ENCODE results near the gene DNAJA4. TPM values are rescaled to one million over a fixed set of nuclear protein-coding genes. Genes with fewer than 3 reads are reported as not detected.

The DNAJA4 gene
- total RNA-seq, 2 experiments from 2014 or later = 38.1 to 38.8 TPM

DNA sequence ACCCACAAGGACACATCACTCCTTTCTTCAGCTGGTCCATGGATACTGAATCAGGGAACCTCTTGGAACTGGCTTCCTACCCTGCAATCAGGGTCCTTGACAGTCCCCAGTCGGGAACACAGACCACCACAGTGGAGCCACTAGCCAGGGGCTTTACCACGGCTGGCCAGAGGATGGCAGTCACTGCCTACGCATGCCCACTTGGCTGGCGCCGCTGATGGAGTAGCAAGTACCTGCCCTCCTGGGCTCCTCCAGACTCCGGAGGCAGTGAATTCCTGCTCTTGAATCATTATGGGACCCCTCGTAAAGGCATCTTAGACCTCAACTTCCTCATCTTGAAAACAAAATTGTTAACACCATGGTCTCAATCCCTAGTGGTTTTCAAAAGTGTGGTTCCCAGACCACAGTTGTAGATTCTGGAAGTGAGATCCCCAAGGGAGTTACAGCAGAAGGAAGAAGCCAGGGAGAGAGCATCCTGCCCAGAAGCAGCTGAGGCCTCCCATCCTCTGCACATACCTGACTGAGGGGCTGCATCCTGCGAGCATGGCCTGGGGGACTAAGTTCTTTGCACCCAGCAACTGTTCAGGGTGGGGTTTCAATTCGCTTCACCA is 44.2 kb downstream of the DNAJA4 start:
- peak; percentile 98 for ATAC-seq
- intact Hi-C loops (cut with micrococcal nuclease) = loop anchor here (5.0 kb wide), 1 partner anchor 114 kb away; no protein-coding TSS in a partner anchor
- ChIA-PET CTCF (interaction anchor here (0.6 to 2.6 kb wide), 19 partner anchors 9 to 401 kb away, joined by 3 to 15 read pairs (median 3); partner anchors contain the start of gene SKIC8), POLR2A (interaction anchor here (1.6 kb wide), 1 partner anchor 9 kb away, joined by 6 read pairs; the partner anchor contains the start of gene SKIC8)
- TF ChIP-seq CTCF (IDR thresholded peaks at IDR 0.05) = peak; percentile 74
- H3K27ac Mint-ChIP-seq = no peak overlapping the region
- DNase-seq = peak; percentile 80
- no peaks in the 10 kb centered on the region for H3K4me1 Mint-ChIP-seq (ENCODE audit: low read depth)
- no peaks in the 10 kb centered on the region for H3K9me3 Mint-ChIP-seq
- H3K27me3 Mint-ChIP-seq = peaks cover 5% of the 10 kb centered on the region
- H3K4me3 Mint-ChIP-seq = no peak overlapping the region
- H3K36me3 Mint-ChIP-seq (ENCODE audit: low read depth) = no peaks in the 10 kb centered on the region

DNA sequence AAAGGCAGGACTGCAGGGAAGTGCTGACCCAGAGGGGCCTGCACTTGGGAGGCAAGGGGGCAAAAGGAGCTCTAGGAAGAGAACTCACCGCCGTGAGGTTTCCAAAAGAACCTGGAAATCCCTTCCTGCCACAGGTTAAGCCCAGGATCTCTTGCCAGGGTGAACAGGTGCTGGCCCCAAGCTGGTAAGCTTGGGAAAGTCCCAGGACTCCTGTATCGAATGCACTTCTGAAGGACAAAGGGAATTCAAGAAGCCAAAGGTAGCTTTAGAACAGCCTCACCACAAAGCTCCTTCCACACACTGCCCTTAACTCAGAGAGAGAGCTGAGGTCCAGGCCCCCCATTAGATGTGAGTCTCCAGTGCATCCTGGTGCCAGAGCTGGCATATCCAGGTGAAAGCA is 46.9 kb downstream of the DNAJA4 start:
- DNase-seq = no peak
- H3K9me3 Mint-ChIP-seq = no peaks in the 10 kb centered on the region
- ChIA-PET POLR2A (interaction anchor here (1.1 kb wide), 1 partner anchor 12 kb away, joined by 3 read pairs; the partner anchor contains the start of gene SKIC8), CTCF (interaction anchor here (0.6 to 1.6 kb wide), 4 partner anchors 12 to 110 kb away, joined by 3 to 5 read pairs (median 3); partner anchors contain the start of gene SKIC8)
- ATAC-seq = no peak
- peaks cover 5% of the 10 kb centered on the region for H3K27me3 Mint-ChIP-seq
- H3K27ac Mint-ChIP-seq = no peak overlapping the region
- intact Hi-C loops (cut with micrococcal nuclease) = no loop called here
- H3K36me3 Mint-ChIP-seq (ENCODE audit: low read depth) = no peaks in the 10 kb centered on the region
- H3K4me3 Mint-ChIP-seq = no peak overlapping the region
- TF ChIP-seq CTCF (IDR thresholded peaks at IDR 0.05) = no peak
- H3K4me1 Mint-ChIP-seq (ENCODE audit: low read depth) = no peaks in the 10 kb centered on the region

DNA sequence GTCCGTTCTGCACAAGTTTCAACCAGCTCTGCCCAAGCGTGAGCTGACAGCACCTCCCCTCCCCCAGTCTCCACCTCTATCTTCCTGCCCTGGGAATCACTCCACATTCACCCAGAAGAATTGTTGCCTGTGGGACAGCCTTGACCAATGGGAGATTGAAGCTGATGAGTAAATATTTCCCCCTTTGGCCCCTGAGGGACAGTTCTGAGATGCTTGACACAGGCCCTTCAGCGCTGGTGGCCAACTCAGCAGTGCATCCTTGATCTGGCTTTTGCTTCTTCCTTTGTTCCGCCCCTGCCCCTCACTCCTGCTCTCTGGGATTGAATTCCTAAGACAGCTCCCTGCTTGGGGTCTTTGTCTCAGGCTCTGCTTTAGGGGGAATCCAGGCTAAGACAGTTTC is 48.2 kb downstream of the DNAJA4 start:
- H3K9me3 Mint-ChIP-seq = no peaks in the 10 kb centered on the region
- no peak overlapping the region for H3K4me3 Mint-ChIP-seq
- ATAC-seq (no peak), DNase-seq (no peak)
- H3K4me1 Mint-ChIP-seq (ENCODE audit: low read depth) = no peaks in the 10 kb centered on the region
- ChIA-PET CTCF (interaction anchor here (0.7 to 1.6 kb wide), 2 partner anchors 109 to 111 kb away, joined by 3 to 5 read pairs; no protein-coding TSS in a partner anchor), POLR2A (no interaction called here)
- intact Hi-C loops (cut with micrococcal nuclease) = no loop called here
- no peak overlapping the region for H3K27ac Mint-ChIP-seq
- H3K27me3 Mint-ChIP-seq = peaks cover 5% of the 10 kb centered on the region
- TF ChIP-seq CTCF (IDR thresholded peaks at IDR 0.05) = no peak
- no peaks in the 10 kb centered on the region for H3K36me3 Mint-ChIP-seq (ENCODE audit: low read depth)

GRCh38 chr15:78312957-78313356 is 48.6 kb downstream of the DNAJA4 start:
- POLR2A ChIA-PET = no interaction called here
- Mint-ChIP-seq H3K4me3 (no peak overlapping the region), H3K9me3 (no peaks in the 10 kb centered on the region), H3K36me3 (ENCODE audit: low read depth) (no peaks in the 10 kb centered on the region), H3K27me3 (peaks cover 4% of the 10 kb centered on the region), H3K4me1 (ENCODE audit: low read depth) (no peaks in the 10 kb centered on the region), H3K27ac (no peak overlapping the region)
- CTCF ChIA-PET = interaction anchor here (0.7 kb wide), 1 partner anchor 110 kb away, joined by 3 read pairs; no protein-coding TSS in a partner anchor
- TF ChIP-seq CTCF (IDR thresholded peaks at IDR 0.05) = no peak
- ATAC-seq (no peak), DNase-seq (no peak)
- intact Hi-C loops (cut with micrococcal nuclease) = no loop called here

DNA sequence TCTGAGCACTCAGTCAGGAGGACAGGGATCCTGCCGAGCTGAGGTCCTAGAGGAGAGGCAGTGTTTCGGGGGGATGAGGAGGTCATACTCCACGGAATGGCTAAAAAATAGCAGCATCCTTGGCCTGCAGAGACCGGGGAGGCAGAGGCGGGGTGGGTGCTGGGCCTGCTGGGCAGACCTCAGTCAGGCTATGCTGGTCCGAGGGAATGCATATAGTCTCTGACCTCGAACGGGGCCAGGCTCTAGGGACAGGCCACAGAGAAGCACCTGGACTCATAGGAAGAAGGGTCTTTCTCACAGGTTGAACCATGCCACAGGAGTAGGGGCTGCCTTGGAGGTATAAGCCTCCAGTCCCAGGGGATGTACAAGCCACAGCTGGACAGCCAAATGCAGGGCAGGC is 49.0 kb downstream of the DNAJA4 start:
- H3K27me3 Mint-ChIP-seq = peaks cover 2% of the 10 kb centered on the region
- no peak for ATAC-seq
- TF ChIP-seq CTCF (IDR thresholded peaks at IDR 0.05) = no peak
- H3K4me1 Mint-ChIP-seq (ENCODE audit: low read depth) = no peaks in the 10 kb centered on the region
- no peak overlapping the region for H3K27ac Mint-ChIP-seq
- intact Hi-C loops (cut with micrococcal nuclease) = no loop called here
- no peak overlapping the region for H3K4me3 Mint-ChIP-seq
- POLR2A ChIA-PET = no interaction called here
- DNase-seq = no peak
- no peaks in the 10 kb centered on the region for H3K9me3 Mint-ChIP-seq
- H3K36me3 Mint-ChIP-seq (ENCODE audit: low read depth) = no peaks in the 10 kb centered on the region
- CTCF ChIA-PET = no interaction called here
